HG03520 (cell line): Measurements from ENCODE around the gene OR10J4.
"Not testable (repeated sequence)": the region's sequence is repeated elsewhere in the genome, so short reads cannot be mapped to it uniquely, and the experiment has no call there.

Experiments
- ATAC-seq: cut with Tn5 transposase; IDR thresholded peaks from one replicate; pipeline ENCODE4 v1.9.1; 2021; ENCODE audit warnings: mild to moderate bottlenecking, moderate library complexity; ENCODE audit not compliant: unreplicated experiment

Gene OR10J4

DNA sequence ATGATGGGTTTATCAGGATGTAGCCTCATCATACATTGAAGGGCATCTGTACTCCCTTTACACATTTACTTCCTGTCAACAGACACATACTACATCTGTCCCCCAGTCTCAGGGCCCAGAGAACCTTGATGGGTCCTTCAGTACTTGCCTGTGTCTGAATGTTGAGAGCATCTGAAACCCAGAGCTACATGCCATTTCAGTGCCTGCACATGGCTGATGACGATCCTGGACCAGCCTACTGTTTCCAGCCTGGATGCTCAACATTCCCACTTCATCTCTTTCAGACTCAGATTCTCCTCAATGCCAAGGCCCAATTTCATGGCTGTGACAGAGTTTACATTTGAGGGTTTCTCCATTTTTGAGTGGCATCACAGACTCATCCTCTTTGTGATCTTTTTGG lies at the start of gene OR10J4:
Gene OR10J4, plus strand, starts transcription at position 301 of the 400 bp plus-strand sequence.
- no peak for ATAC-seq

DNA sequence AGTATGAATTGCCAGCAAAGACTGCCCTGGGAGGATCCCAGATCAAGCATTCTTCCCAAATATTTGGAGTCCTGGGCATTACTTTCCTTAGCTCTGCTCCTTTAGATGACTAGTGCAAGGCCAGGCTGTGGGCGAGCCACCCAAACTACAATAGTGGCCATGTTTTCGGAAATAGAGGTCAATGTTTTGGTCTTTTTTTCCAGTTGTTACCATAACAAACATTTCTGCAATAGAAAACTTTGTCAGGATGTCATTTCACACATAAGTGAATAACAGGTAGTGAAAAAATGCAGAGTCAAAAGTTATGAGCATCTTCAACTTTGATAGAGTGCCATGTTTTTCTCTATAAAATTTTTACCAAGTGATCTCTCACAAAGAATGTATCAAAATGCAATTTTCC lies 25.2 kb upstream of the OR10J4 start:
- no peak for ATAC-seq

DNA sequence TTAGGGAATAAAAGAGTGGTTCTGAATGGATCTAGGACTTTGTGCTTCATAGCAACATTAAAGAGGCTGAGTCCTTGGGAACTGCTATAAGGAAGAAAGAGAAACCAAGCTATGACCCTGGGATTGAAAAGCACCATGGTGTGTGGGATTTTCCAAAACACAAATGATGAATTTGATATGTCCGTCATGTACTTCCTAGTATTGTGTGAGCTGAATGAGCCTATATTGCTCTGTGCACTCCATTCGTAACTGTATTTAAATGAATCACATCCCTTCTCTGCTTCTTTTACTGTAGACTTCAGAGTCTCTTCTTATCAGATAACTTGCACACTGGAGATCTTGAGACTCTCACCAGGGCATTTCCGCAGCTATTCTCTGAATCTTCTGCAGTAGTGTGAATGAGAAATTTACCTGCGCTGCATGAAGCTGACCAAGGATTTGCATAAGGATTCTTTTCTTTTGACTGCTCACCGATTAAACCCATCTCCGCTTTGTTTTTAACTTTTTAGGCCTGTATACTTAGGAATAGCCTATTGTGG lies 23.1 kb upstream of the OR10J4 start:
- no peak for ATAC-seq

DNA sequence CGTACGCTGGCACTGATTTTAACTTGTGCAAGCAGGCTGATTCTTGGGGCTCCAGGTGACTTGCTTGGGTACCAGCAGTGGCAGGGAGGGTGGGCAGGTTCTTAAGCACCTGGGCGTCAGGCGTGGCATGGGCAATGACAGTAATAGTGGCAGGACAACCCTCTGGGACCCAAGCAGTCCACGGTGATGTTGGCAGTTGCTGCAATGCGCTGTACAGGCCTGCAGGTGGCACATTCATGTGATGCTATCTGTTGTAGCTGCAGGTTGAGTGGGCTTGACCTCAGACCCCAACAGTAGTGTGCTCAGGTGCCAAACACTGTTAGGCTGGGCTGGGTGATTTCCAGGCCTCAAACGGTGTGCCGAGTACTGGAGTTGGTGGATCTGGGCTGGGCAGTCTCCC lies 10.2 kb upstream of the OR10J4 start:
- ATAC-seq: no peak

DNA sequence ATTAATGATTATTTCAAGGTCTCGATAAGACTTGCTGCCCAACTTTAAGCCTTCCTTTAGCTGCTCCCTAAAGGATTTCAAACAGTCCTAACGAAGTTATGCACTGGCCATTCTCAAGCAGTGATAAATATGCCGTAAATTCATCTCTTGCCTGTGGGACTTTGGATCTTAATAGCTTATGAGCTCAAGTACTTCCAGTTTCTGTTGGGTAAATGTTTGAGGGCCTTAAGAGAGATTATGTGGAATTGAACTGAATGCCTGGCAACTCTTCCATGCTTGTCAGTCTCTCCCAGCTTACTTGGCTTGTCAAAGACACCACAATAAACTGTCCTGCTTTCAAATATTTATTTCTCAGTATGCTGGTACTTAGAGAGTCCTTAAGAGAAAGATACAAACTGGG lies 3.5 kb upstream of the OR10J4 start:
- no peak for ATAC-seq

DNA sequence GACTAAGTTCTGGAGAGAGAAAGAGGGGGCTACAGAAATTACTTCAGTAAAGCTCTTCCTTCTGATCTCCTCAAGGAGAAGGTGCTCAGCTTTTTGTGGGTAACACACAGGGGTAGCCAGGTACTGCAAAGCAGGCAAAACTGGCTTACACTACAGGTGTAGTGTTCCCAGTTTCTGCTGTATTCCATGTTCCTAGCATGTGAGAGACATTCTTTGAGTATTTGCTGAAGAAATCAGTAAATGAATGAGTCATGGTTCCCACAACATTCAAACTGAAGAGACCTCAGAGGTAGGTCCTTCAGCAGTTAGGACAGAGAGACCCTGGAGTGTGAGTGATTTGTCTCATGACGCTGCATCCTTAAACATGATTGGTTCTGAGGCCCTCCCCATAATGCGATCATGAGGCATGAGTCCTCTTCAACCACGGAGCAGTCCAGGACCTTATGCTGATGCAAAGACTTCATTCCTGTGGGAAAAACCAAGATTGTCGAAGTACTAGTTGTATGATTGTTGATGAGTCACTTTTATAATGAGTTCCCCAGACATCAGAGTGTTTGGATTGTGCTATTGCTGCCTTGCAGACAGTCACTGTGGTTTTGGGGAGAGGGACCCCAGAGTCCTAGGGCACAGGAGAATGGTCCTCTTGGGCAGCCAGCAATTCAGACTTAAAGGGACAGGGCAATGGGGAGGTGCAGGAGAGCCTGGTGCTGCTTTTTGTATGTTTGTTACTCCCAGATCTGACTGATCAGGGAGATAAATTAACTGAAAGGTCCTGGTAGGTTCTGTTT lies 2.7 kb upstream of the OR10J4 start:
- no peak for ATAC-seq

DNA sequence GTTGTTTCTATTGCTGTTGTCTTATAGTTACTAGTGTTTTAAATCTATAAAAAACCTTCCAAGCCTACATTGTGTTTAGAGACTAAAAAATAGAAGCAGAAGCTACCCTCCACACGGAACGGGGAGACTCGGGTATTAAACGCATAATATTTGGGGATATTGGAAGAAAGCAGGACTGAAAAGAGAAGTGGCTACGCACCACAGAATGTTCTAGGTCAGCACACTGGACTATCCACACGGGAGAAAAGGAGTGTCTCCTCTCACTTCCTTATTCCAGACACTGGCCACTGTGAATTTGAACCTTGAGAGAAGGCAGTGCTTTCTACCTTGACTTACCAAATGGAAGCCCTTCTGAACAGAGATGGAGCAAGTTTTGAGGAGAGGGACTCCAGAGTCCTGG lies 1.0 kb upstream of the OR10J4 start:
- no peak for ATAC-seq

DNA sequence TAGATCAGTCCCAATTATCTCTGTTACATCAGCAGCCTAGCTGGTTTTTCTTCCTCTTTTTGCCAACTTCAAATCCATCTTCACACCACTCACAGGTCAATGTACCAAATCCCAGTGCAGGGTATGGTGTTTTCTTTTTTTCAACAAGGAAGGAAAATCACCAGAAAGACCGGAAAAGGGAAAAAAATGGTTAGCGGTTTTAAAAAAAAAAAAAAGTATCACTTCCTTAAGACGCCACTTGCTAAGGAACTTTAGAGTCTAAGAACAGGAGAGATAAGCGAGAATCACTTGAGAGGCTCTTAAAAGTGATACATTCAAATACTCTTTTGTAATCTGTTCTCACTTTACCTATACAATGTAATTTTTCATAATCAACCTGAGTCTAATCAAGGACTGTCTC lies 4.5 kb downstream of the OR10J4 start:
- ATAC-seq: no peak

DNA sequence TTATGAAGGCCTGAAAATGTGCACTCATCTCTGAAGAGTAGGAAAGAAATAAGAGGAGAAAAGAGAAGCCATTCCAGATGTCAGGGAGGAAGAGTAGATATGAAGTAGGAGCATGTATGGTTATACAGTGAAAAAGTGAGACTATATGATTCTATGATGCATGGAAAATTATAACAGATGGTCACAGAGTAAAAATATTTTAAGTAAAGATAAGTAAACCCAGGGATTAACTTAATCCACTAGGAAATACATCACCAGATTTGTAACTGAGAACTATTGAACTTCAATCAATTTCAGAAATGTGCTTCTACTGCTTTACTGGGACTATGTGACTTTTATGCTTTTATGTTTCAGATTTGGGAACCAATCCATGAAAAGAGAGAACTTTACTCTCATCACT lies 7.4 kb downstream of the OR10J4 start, which contains the start of gene OR10J1:
Gene OR10J1, plus strand, starts transcription at position 301 of the 400 bp plus-strand sequence. Its CDS starts 70 bp downstream, at position 371.
- ATAC-seq: no peak

DNA sequence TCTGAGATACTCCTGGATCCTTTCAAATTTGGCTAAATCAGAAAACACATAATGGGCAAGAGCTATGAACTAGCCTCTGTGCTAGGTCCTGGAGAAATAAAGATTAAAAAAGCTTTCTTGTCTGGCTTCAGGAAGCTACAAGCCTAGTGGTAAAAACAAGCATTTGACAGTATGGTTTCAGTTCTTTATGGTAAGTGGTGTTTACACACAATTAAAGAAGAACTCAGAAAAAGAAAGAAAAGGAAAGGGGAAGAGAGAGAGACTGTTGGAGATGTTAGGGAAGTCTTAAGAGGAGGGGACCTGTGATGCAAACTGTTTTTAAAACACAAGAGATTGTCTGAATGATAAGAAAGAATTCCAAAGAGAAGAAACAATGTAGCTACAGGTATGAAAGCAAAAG lies 9.4 kb downstream of the OR10J4 start:
- ATAC-seq: no peak

DNA sequence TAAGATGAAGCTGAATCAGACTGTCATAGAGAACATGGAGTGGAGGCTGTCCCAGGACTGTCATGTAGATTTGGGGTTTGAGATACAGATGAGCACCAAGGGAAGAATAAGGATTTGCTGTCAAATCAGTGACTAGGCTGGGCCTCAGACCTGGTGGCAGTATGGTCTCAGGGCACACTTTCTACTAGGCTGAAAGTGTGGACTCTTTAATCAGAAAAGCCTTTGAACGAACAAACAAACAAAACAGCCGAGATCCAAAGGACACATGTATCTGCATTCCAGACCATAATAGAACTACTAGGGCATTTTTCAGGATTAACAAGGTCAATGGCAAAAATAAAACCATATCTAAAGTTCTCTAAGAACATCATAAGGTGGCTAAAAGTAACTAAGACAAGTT lies 10.4 kb downstream of the OR10J4 start:
- ATAC-seq: no peak

DNA sequence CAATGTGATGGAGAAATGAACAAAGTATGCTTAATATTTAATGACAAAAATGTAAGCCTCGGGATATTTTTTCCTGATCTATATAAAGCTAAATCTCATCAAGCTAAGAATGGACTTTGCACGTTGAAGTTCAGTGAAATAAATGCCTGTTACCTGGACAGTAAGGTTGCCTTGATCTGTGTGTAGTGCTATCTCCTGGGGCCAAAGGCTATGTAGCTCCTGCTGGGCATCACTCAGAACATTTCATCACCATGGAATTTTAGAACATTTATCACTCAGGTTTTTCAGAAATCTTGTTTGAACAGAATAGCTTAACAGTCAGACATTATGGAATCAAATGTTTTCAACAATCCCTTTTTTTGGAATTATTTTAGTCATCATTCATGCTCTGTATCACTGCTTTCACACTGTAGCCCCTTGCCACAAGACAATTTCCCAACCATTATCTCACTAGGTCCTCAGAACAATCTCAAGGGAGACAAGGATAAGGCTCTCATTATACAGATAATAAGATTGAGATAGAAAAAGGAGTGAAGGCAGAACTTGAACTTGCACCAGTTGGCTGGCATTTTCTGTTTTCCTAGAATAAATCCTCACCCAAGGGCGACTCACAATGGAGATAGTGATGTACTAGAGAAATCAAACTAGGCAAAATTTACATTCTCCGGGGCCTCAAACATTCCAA lies 11.2 kb downstream of the OR10J4 start:
- ATAC-seq: no peak

DNA sequence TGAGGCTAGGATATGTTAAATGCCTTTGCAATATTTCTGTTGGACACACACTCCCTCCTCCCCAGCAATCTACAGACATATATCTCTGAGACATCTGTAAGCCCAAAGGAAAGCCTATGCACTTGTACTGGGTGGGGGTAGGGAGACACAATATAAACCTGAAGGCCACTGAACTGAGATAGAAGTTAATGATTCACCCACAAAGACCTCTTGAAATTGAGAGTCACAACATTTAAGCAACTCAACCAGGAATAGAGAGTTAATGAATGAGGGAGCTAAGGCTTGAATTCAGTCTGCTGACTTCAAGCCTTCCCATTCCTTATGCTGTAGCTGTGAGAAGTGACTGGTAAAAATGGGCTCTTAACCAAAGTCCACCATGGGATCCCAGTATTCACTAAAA lies 12.5 kb downstream of the OR10J4 start:
- ATAC-seq: no peak

DNA sequence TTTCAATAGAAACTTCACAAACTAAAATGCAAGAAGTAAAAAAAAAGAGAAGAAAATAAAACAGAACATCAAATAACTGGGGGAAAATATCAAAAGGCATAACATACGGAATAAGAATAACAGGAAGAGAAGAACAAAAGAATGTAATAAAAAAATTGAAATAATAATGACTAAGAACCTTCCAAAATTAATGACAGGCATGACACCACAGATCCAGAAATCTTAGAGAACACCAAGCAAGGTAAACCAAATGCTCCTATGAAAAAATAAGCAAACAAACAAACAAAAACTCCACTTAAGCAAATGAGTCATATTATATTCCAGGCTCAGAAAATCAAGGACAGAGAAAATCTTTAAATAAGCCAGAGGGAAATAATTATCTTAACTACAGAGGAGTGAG lies 16.2 kb downstream of the OR10J4 start:
- no peak for ATAC-seq

DNA sequence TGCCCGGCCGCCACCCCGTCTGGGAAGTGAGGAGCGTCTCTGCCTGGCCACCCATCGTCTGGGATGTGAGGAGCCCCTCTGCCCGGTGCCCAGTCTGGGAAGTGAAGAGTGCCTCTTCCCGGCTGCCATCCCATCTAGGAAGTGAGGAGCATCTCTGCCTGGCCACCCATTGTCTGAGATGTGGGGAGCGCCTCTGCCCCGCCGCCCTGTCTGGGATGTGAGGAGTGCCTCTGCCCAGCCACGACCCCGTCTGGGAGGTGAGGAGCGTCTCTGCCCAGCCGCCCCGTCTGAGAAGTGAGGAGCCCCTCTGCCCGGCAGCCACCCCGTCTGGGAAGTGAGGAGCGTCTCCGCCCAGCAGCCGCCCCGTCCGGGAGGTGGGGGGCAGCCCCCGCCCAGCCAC lies 17.6 kb downstream of the OR10J4 start:
- not testable (repeated sequence) for ATAC-seq

DNA sequence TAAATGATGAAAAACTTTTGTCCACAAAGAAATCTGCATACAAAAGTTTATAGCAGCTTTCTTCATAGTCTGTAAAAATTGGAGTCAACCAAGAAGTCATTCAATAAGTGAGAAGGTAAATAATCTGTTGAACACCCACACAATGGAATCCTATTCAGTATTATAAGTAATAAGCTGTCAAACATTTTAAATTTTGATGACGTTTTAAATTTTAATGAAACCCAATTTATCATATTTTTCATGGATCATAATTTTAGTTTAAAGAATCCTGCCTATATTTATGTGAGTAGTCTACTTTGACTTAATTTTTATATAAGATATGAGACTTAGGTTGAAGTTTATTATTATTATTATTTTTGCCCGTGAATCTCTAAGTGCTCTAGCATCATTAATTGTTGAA lies 27.5 kb downstream of the OR10J4 start:
- no peak for ATAC-seq

DNA sequence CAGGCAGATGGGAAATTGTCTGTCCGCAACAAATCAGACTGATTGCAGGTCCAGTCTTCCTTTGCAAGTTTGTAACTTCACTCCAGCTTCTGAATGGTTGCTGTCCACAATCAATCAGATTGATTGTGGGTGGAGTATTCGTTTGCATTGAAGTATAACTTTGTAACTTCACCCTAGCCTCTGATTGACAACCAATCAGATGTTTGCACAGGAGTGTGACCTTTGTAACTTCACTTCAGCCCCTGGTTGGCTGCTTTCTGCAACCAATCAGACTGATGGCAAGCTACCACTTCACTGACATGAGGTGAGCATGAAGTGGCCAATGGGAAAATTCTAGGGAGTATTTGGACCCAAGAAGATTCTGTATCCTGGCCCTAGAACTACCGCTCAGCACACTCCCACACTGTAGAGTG lies 33.2 kb downstream of the OR10J4 start:
- no peak for ATAC-seq

DNA sequence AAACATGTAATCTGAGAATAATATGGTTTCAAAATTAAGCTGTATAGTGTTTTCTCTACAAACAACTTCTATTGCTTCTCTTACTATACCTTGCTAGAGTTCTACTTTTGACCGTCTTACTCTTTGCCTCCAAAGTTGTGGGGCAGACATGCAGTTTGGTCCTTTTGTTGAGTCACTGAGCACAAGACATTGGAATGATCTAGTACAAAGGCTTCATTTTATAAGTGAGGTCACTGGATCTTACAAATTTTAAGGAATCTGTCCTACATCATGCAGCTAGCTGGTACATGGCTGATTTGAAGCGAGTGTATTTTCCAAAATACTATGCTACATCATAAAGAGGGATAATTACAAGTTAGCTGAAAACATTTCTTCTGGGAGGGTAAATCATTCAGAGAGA lies 36.3 kb downstream of the OR10J4 start:
- ATAC-seq: no peak

DNA sequence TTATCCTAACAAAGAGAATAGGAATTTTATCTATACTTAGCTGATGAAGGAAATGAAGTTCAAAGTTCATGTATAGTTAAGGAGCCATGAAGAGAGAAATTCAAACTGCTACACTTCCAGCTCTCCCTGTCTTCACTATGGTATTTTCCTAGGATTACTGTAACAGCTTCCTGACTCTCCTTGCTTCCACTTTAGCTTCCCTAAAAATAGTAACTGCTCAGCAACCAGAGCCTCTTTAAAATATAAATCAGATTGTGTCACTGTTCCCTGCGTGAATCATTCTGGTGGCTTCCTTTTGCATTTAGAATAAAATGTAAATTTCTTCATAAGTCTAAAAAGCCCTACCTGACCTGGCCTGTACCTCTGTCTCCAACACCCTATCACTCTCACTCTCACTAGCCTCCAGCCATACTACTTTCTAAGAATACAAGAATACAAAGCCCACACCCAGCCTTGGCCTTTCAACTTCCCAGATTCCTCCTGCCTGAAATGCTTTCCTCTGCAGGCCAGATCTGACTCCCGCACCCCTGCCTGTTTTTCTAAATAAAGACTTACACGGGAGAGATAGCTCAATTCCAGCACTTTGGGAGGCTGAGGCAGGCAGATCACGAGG lies 38.0 kb downstream of the OR10J4 start:
- ATAC-seq: no peak

DNA sequence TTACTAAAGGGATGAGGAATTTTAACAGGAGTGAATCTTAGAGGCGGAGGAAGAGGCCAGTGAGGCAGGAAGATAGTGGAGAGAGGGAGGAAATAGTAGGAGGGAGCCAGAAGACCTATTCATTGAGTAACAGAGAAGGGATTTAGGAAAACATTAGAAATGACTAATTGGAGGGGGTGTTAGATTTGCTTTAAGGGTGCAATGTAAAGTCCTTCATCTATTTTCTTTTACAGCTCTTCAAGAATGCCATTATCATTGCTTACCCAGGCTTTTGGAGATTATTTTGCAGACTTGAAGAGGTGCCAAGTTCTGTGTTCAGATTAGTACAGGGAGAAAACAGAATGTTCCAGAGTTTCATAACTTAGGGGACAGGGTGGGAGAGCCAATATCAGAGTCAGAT lies 41.3 kb downstream of the OR10J4 start:
- ATAC-seq: no peak

DNA sequence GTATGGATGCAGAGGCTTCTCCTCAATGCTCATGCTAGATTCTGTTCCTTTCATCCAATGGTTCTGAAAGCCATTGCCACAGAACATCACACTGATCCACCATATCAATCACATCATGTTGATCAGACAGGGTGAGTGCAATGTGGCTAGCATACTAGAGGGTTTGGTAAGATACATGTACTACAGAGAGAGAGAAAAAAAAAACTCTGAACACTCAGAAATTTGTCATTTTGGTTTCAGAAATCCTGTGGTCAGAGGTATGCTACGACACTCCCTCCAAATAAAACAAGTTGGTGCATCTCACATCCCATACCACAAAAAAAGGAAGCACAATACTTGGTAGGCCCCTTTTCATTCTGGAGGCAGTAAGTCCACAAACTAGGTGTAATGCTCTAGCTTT lies 42.9 kb downstream of the OR10J4 start:
- ATAC-seq: no peak
